ENCODE data around the gene BCAS3. TPM values are rescaled to one million over a fixed set of nuclear protein-coding genes. Genes with fewer than 3 reads are reported as not detected.

Gene BCAS3
- total RNA-seq, 1 experiment from 2014 or later, result 26.3 TPM

- Histone ChIP-seq H3K9me2 (ENCODE audit: insufficient read depth) (no peaks in the 10 kb centered on the region), H3K27me3 (ENCODE audit: insufficient read depth, low read length) (no peaks in the 10 kb centered on the region), H3K9ac (ENCODE audit: low read length) (no peak overlapping the region), H3K79me2 (ENCODE audit: insufficient read depth, low read length) (no peaks in the 10 kb centered on the region), H3K27ac (ENCODE audit: low read depth, low read length) (no peak overlapping the region), H3K36me3 (ENCODE audit: control insufficient read depth in 1 of 2, insufficient read depth in 2 of 2, low read length in 2 of 2) (no peaks in the 10 kb centered on the region), H3K4me1 (ENCODE audit: control insufficient read depth in 1 of 2, insufficient read depth in 2 of 2, low read length in 2 of 2) (no peaks in the 10 kb centered on the region), H3K9me3 (ENCODE audit: control insufficient read depth in 1 of 2, insufficient read depth in 1 of 2, low read depth in 1 of 2, low read length in 2 of 2) (no peaks in the 10 kb centered on the region), H3K4me3 (replicated peaks in 1 of 2; ENCODE audit: low read depth in 1 of 2, low read length in 2 of 2) (no peak overlapping the region), H3K4me2 (ENCODE audit: low read length) (no peak overlapping the region), H2AFZ (ENCODE audit: low read depth, low read length, poor library complexity, severe bottlenecking) (no peak overlapping the region), H4K20me1 (ENCODE audit: insufficient read depth) (no peaks in the 10 kb centered on the region)
- ATAC-seq (no peak), DNase-seq (ENCODE audit: low read depth, low spot score) (no peak)
- RAD21 ChIA-PET (ENCODE audit: low non-redundant PET in 1 of 2, low total read pairs in 2 of 2, uncharacterized antibody in 2 of 2, unreplicated experiment in 2 of 2), result no interaction called here
- intact Hi-C loops (cut with micrococcal nuclease), result no loop called here
- POLR2A ChIA-PET, result no interaction called here
- CTCF ChIA-PET, result no interaction called here
- no TSS peak for BruUV-seq (replicated peaks)
- TF ChIP-seq SP1 (IDR thresholded peaks at IDR 0.05; ENCODE audit: low read depth), result no peak
- no peak for TF ChIP-seq SRF (IDR thresholded peaks at IDR 0.05; ENCODE audit: low read depth)
- no peak for TF ChIP-seq POLR2A (IDR thresholded peaks at IDR 0.05; ENCODE audit: borderline replicate concordance, extremely low read depth, insufficient read depth, insufficient read length)
Measured at GRCh38 chr17:61183793-61184192, 506.1 kb downstream of the BCAS3 start.

- no peak overlapping the region for H3K4me2 ChIP-seq (ENCODE audit: low read length)
- ATAC-seq, result no peak
- no peaks in the 10 kb centered on the region for H3K36me3 ChIP-seq (ENCODE audit: control insufficient read depth in 1 of 2, insufficient read depth in 2 of 2, low read length in 2 of 2)
- BruUV-seq (replicated peaks), result no TSS peak
- H2AFZ ChIP-seq (ENCODE audit: low read depth, low read length, poor library complexity, severe bottlenecking), result no peak overlapping the region
- ChIA-PET RAD21 (ENCODE audit: low non-redundant PET in 1 of 2, low total read pairs in 2 of 2, uncharacterized antibody in 2 of 2, unreplicated experiment in 2 of 2) (no interaction called here), POLR2A (no interaction called here), CTCF (no interaction called here)
- H3K9me2 ChIP-seq (ENCODE audit: insufficient read depth), result no peaks in the 10 kb centered on the region
- H3K79me2 ChIP-seq (ENCODE audit: insufficient read depth, low read length), result no peaks in the 10 kb centered on the region
- no peak for TF ChIP-seq YY1 (IDR thresholded peaks at IDR 0.05; ENCODE audit: extremely low read depth, insufficient replicate concordance, low read depth, low read length)
- no peak for TF ChIP-seq ATF3 (IDR thresholded peaks at IDR 0.05)
- TF ChIP-seq CTCF (IDR thresholded peaks at IDR 0.05 in 2 of 3, conservative IDR thresholded peaks at IDR 0.05 in 1 of 3; ENCODE audit: borderline replicate concordance in 1 of 3, insufficient read depth in 1 of 3, low read depth in 2 of 3, low read length in 2 of 3), result no peak
- TF ChIP-seq ZBTB33 (IDR thresholded peaks at IDR 0.05; ENCODE audit: extremely low read depth, insufficient replicate concordance, low read length), result no peak
- TF ChIP-seq SRF (IDR thresholded peaks at IDR 0.05; ENCODE audit: low read depth), result no peak
- TF ChIP-seq EZH2 (IDR thresholded peaks at IDR 0.05), result no peak
- TF ChIP-seq SP1 (IDR thresholded peaks at IDR 0.05; ENCODE audit: low read depth), result no peak
- no peak for TF ChIP-seq EGR1 (IDR thresholded peaks at IDR 0.05; ENCODE audit: low read depth)
- TF ChIP-seq SIN3A (IDR thresholded peaks at IDR 0.05; ENCODE audit: low read depth), result no peak
- no peak for TF ChIP-seq CBX3 (IDR thresholded peaks at IDR 0.05; ENCODE audit: low read depth)
- no peak for TF ChIP-seq ELF1 (IDR thresholded peaks at IDR 0.05; ENCODE audit: borderline replicate concordance, low read depth)
- no peak for TF ChIP-seq POLR2AphosphoS5 (IDR thresholded peaks at IDR 0.05; ENCODE audit: low read depth, low read length)
- TF ChIP-seq MAX (IDR thresholded peaks at IDR 0.05), result no peak
- TF ChIP-seq POLR2A (IDR thresholded peaks at IDR 0.05; ENCODE audit: borderline replicate concordance, extremely low read depth, insufficient read depth, insufficient read length), result no peak
- TF ChIP-seq CEBPB (IDR thresholded peaks at IDR 0.05; ENCODE audit: low read depth), result no peak
- TF ChIP-seq ZFX (IDR thresholded peaks at IDR 0.05), result no peak
- no peak overlapping the region for H3K27ac ChIP-seq (ENCODE audit: low read depth, low read length)
- H3K9me3 ChIP-seq (ENCODE audit: control insufficient read depth in 1 of 2, insufficient read depth in 1 of 2, low read depth in 1 of 2, low read length in 2 of 2), result no peaks in the 10 kb centered on the region
- DNase-seq (ENCODE audit: low read depth, low spot score), result no peak
- intact Hi-C loops (cut with micrococcal nuclease), result no loop called here
- H3K27me3 ChIP-seq (ENCODE audit: insufficient read depth, low read length), result no peaks in the 10 kb centered on the region
- H4K20me1 ChIP-seq (ENCODE audit: insufficient read depth), result no peaks in the 10 kb centered on the region
- no peak overlapping the region for H3K9ac ChIP-seq (ENCODE audit: low read length)
- H3K4me3 ChIP-seq (replicated peaks in 1 of 2; ENCODE audit: low read depth in 1 of 2, low read length in 2 of 2), result no peak overlapping the region
- H3K4me1 ChIP-seq (ENCODE audit: control insufficient read depth in 1 of 2, insufficient read depth in 2 of 2, low read length in 2 of 2), result no peaks in the 10 kb centered on the region
Measured at GRCh38 chr17:61185385-61185784, 507.7 kb downstream of the BCAS3 start.

All from HCT116 (cell line).